Fibroblast of skin of scalp (primary cell): ENCODE results near the gene ALK.
A peak's percentile ranks its signal among the peaks of the same experiment; 100 is the strongest.

Experiments
- DNase-seq: peaks from one replicate; pipeline ENCODE4 v3.0.0-alpha.2; 2013

The ALK gene

GRCh38 chr2:29900971-29901633, 20.3 kb downstream of the ALK start:
- DNase-seq: no peak

GRCh38 chr2:29898999-29899398, 22.4 kb downstream of the ALK start:
- DNase-seq: no peak

- peak; percentile 42 for DNase-seq
These were observed 26.4 kb downstream of the ALK start for GRCh38 chr2:29894822-29895614.

- DNase-seq: no peak
These were observed 28.7 kb downstream of the ALK start for GRCh38 chr2:29892585-29893259.

- no peak for DNase-seq
These were observed 40.2 kb downstream of the ALK start for GRCh38 chr2:29881089-29881730.

GRCh38 chr2:29880084-29880483, 41.3 kb downstream of the ALK start:
- DNase-seq: no peak

- DNase-seq: no peak
These were observed 41.9 kb downstream of the ALK start for GRCh38 chr2:29879456-29879855.

GRCh38 chr2:29878898-29879297, 42.5 kb downstream of the ALK start:
- peak; percentile 6 for DNase-seq

GRCh38 chr2:29876374-29876773, 45.0 kb downstream of the ALK start:
- DNase-seq: no peak

GRCh38 chr2:29874745-29875144, 46.6 kb downstream of the ALK start:
- no peak for DNase-seq

GRCh38 chr2:29872870-29873269, 48.5 kb downstream of the ALK start:
- no peak for DNase-seq

- DNase-seq: no peak
These were observed 49.8 kb downstream of the ALK start for GRCh38 chr2:29871541-29871940.

GRCh38 chr2:29865512-29865911, 55.9 kb downstream of the ALK start:
- no peak for DNase-seq

- no peak for DNase-seq
These were observed 56.4 kb downstream of the ALK start for GRCh38 chr2:29864988-29865387.

GRCh38 chr2:29855924-29856639, 65.3 kb downstream of the ALK start:
- DNase-seq: no peak

- no peak for DNase-seq
These were observed 70.6 kb downstream of the ALK start for GRCh38 chr2:29850794-29851193.

GRCh38 chr2:29848566-29849310, 72.6 kb downstream of the ALK start:
- no peak for DNase-seq

GRCh38 chr2:29847886-29848285, 73.5 kb downstream of the ALK start:
- DNase-seq: no peak

- peak; percentile 74 for DNase-seq
These were observed 76.6 kb downstream of the ALK start for GRCh38 chr2:29844713-29845326.

GRCh38 chr2:29841386-29842004, 79.9 kb downstream of the ALK start:
- peak; percentile 43 for DNase-seq

- no peak for DNase-seq
These were observed 82.1 kb downstream of the ALK start for GRCh38 chr2:29839306-29839705.
